HEK293 (cell line): ENCODE measurements around the gene REV3L.
A peak's percentile ranks its signal among the peaks of the same experiment; 100 is the strongest.

ENCODE experiments used
- FEZF1 ChIP-seq: fragments of 450-650 bp; formaldehyde crosslinking; IDR thresholded peaks from 2 replicates; pipeline ENCODE4 v1.5.1; 2016; ENCODE audit warnings: missing biosample characterization, missing genetic modification characterization
- KLF16 ChIP-seq: fragments of 450-650 bp; formaldehyde crosslinking; IDR thresholded peaks from 2 replicates; pipeline ENCODE4 v1.5.1; 2017; ENCODE audit warnings: missing biosample characterization, missing genetic modification characterization
- KLF9 ChIP-seq: fragments of 450-650 bp; formaldehyde crosslinking; IDR thresholded peaks from 2 replicates; pipeline ENCODE4 v1.5.1; 2016; ENCODE audit warnings: missing biosample characterization, missing genetic modification characterization, low read depth
- OSR2 ChIP-seq: fragments of 450-650 bp; formaldehyde crosslinking; IDR thresholded peaks from 2 replicates; pipeline ENCODE4 v1.5.1; 2016; ENCODE audit warnings: missing biosample characterization, missing genetic modification characterization
- SCRT1 ChIP-seq: fragments of 450-650 bp; formaldehyde crosslinking; IDR thresholded peaks from 2 replicates; pipeline ENCODE4 v1.5.1; 2016; ENCODE audit warnings: missing biosample characterization, missing genetic modification characterization, borderline replicate concordance
- SP7 ChIP-seq: fragments of 450-650 bp; formaldehyde crosslinking; IDR thresholded peaks from 2 replicates; pipeline ENCODE4 v1.5.1; 2016; ENCODE audit warnings: missing biosample characterization, missing genetic modification characterization
- YY2 ChIP-seq: fragments of 450-650 bp; formaldehyde crosslinking; IDR thresholded peaks from 2 replicates; pipeline ENCODE4 v1.5.1; 2016; ENCODE audit warnings: missing biosample characterization, missing genetic modification characterization
- ZBTB48 ChIP-seq: fragments of 450-650 bp; formaldehyde crosslinking; IDR thresholded peaks from 2 replicates; pipeline ENCODE4 v1.5.1; 2016; ENCODE audit warnings: missing biosample characterization, missing genetic modification characterization
- ZBTB7A ChIP-seq: fragments of 450-650 bp; formaldehyde crosslinking; IDR thresholded peaks from 2 replicates; pipeline ENCODE4 v1.5.1; 2016; ENCODE audit warnings: low read depth, missing biosample characterization, missing genetic modification characterization
- ZEB2 ChIP-seq: fragments of 450-650 bp; formaldehyde crosslinking; IDR thresholded peaks from 2 replicates; pipeline ENCODE4 v1.5.1; 2016; ENCODE audit warnings: missing biosample characterization, missing genetic modification characterization
- ZNF211 ChIP-seq: fragments of 450-650 bp; formaldehyde crosslinking; IDR thresholded peaks from 2 replicates; pipeline ENCODE4 v1.5.1; 2016; ENCODE audit warnings: low read depth, missing biosample characterization, missing genetic modification characterization
- ZNF214 ChIP-seq: fragments of 450-650 bp; formaldehyde crosslinking; IDR thresholded peaks from 2 replicates; pipeline ENCODE4 v1.5.1; 2017; ENCODE audit warnings: missing biosample characterization, mild to moderate bottlenecking, missing genetic modification characterization, borderline replicate concordance
- ZNF335 ChIP-seq: fragments of 450-650 bp; formaldehyde crosslinking; conservative IDR thresholded peaks from 2 replicates; pipeline ENCODE4 v1.5.1; 2016; ENCODE audit warnings: missing biosample characterization, missing genetic modification characterization
- ZNF394 ChIP-seq: fragments of 450-650 bp; formaldehyde crosslinking; IDR thresholded peaks from 2 replicates; pipeline ENCODE4 v1.5.1; 2016; ENCODE audit warnings: missing biosample characterization, missing genetic modification characterization, mild to moderate bottlenecking, moderate library complexity, borderline replicate concordance
- ZNF610 ChIP-seq: fragments of 450-650 bp; formaldehyde crosslinking; IDR thresholded peaks from 2 replicates; pipeline ENCODE4 v1.5.1; 2016; ENCODE audit warnings: missing biosample characterization, missing genetic modification characterization, borderline replicate concordance
- ZNF701 ChIP-seq: fragments of 450-650 bp; formaldehyde crosslinking; IDR thresholded peaks from 2 replicates; pipeline ENCODE4 v1.5.1; 2016; ENCODE audit warnings: missing biosample characterization, missing genetic modification characterization
- ZNF76 ChIP-seq: fragments of 450-650 bp; formaldehyde crosslinking; IDR thresholded peaks from 2 replicates; pipeline ENCODE4; 2016; ENCODE audit warnings: low read depth, missing biosample characterization, missing genetic modification characterization, borderline replicate concordance
- ZNF777 ChIP-seq: fragments of 450-650 bp; formaldehyde crosslinking; IDR thresholded peaks from 2 replicates; pipeline ENCODE4 v1.5.1; 2017; ENCODE audit warnings: missing biosample characterization, missing genetic modification characterization, borderline replicate concordance
- ZSCAN30 ChIP-seq: fragments of 450-650 bp; IDR thresholded peaks from 2 replicates; pipeline ENCODE4 v1.5.1; 2018; ENCODE audit warnings: missing biosample characterization, mild to moderate bottlenecking, missing genetic modification characterization, moderate library complexity
- TF ChIP-seq, protein P1 (sequence below): fragments of 450-650 bp; formaldehyde crosslinking; IDR thresholded peaks from 2 replicates; pipeline ENCODE4 v1.5.1; 2016; ENCODE audit warnings: missing biosample characterization, missing genetic modification characterization
- TF ChIP-seq, protein P2 (sequence below): fragments of 450-650 bp; formaldehyde crosslinking; IDR thresholded peaks from 2 replicates; pipeline ENCODE4 v1.5.1; 2017; ENCODE audit warnings: missing biosample characterization, missing genetic modification characterization
- TF ChIP-seq, protein P3 (sequence below): fragments of 450-650 bp; formaldehyde crosslinking; IDR thresholded peaks from 2 replicates; pipeline ENCODE4 v1.5.1; 2016; ENCODE audit warnings: missing biosample characterization, missing genetic modification characterization, borderline replicate concordance
- TF ChIP-seq, protein P4 (sequence below): fragments of 450-650 bp; formaldehyde crosslinking; optimal IDR thresholded peaks from 2 replicates; pipeline ENCODE3; 2016; ENCODE audit warnings: missing biosample characterization, mild to moderate bottlenecking, missing genetic modification characterization
- TF ChIP-seq, protein P5 (sequence below): fragments of 450-650 bp; formaldehyde crosslinking; IDR thresholded peaks from 2 replicates; pipeline ENCODE4 v1.5.1; 2016; ENCODE audit warnings: missing biosample characterization, missing genetic modification characterization
- TF ChIP-seq, protein P6 (sequence below): fragments of 450-650 bp; formaldehyde crosslinking; IDR thresholded peaks from 2 replicates; pipeline ENCODE4 v1.5.1; 2016; ENCODE audit warnings: missing biosample characterization, missing genetic modification characterization, low read depth
- TF ChIP-seq, protein P7 (sequence below): fragments of 450-650 bp; formaldehyde crosslinking; IDR thresholded peaks from 2 replicates; pipeline ENCODE4 v1.5.1; 2016; ENCODE audit warnings: missing biosample characterization, missing genetic modification characterization

The REV3L gene

DNA sequence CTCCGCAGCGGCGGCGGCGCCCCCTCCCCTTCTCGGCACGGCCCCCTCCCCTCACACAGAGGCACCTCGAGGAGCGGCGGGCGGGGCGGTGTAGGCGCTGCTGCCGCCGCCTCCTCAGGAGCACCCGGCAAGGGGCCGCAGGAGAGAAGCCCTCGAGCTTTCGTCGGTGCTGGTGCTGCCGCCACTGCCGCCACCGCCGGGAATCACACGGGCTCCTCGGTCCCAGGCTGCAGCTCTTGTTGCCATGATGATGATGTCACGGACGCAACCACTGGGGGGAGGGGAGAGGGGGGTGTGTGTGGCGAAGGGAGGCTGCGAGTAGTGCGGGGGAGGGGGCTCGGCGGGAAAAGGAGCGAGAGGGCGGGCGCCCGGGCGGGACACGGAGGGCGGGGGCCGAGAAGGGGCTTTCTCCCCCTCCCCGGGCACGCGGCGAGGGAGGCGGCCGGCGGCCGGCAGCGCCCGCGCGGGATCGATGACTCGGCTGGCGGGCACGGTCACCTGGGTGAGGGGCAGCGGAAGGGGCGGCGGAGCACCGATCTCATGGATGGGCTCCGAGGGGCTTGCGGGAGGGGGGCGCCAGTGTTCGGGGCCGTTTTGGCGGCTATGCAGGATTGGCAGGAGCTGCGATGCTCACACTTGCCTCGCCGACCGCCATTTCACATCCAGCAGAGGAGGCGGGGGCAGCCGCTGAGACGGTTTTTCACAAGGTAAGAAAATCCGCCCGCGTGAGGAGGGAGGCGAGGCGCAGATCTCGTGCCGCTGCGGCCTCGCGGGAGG is at the start of gene REV3L (continued):
- peak; percentile 92 for TF ChIP-seq FEZF1 (tag by site-specific recombination)
- TF ChIP-seq ZNF394 (tag by site-specific recombination), result peak; percentile 49; the same call in 1 of the 2 replicates
- TF ChIP-seq, protein P1, sequence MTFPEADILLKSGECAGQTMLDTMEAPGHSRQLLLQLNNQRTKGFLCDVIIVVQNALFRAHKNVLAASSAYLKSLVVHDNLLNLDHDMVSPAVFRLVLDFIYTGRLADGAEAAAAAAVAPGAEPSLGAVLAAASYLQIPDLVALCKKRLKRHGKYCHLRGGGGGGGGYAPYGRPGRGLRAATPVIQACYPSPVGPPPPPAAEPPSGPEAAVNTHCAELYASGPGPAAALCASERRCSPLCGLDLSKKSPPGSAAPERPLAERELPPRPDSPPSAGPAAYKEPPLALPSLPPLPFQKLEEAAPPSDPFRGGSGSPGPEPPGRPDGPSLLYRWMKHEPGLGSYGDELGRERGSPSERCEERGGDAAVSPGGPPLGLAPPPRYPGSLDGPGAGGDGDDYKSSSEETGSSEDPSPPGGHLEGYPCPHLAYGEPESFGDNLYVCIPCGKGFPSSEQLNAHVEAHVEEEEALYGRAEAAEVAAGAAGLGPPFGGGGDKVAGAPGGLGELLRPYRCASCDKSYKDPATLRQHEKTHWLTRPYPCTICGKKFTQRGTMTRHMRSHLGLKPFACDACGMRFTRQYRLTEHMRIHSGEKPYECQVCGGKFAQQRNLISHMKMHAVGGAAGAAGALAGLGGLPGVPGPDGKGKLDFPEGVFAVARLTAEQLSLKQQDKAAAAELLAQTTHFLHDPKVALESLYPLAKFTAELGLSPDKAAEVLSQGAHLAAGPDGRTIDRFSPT (tag by site-specific recombination), result peak; percentile 71
- no peak for TF ChIP-seq SCRT1 (tag by site-specific recombination)
- TF ChIP-seq ZNF335 (tag by site-specific recombination), result peak; percentile 75
- TF ChIP-seq YY2, result peak; percentile 55
- no peak for TF ChIP-seq ZNF214 (tag by site-specific recombination)
- TF ChIP-seq, protein P2, sequence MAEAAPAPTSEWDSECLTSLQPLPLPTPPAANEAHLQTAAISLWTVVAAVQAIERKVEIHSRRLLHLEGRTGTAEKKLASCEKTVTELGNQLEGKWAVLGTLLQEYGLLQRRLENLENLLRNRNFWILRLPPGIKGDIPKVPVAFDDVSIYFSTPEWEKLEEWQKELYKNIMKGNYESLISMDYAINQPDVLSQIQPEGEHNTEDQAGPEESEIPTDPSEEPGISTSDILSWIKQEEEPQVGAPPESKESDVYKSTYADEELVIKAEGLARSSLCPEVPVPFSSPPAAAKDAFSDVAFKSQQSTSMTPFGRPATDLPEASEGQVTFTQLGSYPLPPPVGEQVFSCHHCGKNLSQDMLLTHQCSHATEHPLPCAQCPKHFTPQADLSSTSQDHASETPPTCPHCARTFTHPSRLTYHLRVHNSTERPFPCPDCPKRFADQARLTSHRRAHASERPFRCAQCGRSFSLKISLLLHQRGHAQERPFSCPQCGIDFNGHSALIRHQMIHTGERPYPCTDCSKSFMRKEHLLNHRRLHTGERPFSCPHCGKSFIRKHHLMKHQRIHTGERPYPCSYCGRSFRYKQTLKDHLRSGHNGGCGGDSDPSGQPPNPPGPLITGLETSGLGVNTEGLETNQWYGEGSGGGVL (tag by site-specific recombination), result peak; percentile 96
- TF ChIP-seq SP7, result 0 out of 2 replicates have a peak, but pooled peaks have one; percentile 59
- peak; percentile 96 for TF ChIP-seq ZNF610 (tag by site-specific recombination)
- no peak for TF ChIP-seq ZNF211 (tag by site-specific recombination)
- TF ChIP-seq ZNF777 (tag by site-specific recombination), result 0 out of 2 replicates have a peak, but pooled peaks have one; percentile 55
- peak; percentile 67 for TF ChIP-seq ZBTB48 (tag by site-specific recombination)
- TF ChIP-seq OSR2 (tag by site-specific recombination), result peak; percentile 86
- TF ChIP-seq ZNF76 (tag by site-specific recombination), result peak; percentile 62; the same call in 1 of the 2 replicates
- TF ChIP-seq ZNF701 (tag by site-specific recombination), result no peak
- peak; percentile 43 for TF ChIP-seq ZSCAN30
- peak; percentile 91 for TF ChIP-seq KLF16 (tag by site-specific recombination)
- peak; percentile 49; the same call in 1 of the 2 replicates for TF ChIP-seq ZBTB7A
- TF ChIP-seq, protein P3, sequence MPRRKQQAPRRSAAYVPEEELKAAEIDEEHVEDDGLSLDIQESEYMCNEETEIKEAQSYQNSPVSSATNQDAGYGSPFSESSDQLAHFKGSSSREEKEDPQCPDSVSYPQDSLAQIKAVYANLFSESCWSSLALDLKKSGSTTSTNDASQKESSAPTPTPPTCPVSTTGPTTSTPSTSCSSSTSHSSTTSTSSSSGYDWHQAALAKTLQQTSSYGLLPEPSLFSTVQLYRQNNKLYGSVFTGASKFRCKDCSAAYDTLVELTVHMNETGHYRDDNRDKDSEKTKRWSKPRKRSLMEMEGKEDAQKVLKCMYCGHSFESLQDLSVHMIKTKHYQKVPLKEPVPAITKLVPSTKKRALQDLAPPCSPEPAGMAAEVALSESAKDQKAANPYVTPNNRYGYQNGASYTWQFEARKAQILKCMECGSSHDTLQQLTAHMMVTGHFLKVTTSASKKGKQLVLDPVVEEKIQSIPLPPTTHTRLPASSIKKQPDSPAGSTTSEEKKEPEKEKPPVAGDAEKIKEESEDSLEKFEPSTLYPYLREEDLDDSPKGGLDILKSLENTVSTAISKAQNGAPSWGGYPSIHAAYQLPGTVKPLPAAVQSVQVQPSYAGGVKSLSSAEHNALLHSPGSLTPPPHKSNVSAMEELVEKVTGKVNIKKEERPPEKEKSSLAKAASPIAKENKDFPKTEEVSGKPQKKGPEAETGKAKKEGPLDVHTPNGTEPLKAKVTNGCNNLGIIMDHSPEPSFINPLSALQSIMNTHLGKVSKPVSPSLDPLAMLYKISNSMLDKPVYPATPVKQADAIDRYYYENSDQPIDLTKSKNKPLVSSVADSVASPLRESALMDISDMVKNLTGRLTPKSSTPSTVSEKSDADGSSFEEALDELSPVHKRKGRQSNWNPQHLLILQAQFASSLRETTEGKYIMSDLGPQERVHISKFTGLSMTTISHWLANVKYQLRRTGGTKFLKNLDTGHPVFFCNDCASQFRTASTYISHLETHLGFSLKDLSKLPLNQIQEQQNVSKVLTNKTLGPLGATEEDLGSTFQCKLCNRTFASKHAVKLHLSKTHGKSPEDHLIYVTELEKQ (tag by site-specific recombination), result no peak
- TF ChIP-seq, protein P4, sequence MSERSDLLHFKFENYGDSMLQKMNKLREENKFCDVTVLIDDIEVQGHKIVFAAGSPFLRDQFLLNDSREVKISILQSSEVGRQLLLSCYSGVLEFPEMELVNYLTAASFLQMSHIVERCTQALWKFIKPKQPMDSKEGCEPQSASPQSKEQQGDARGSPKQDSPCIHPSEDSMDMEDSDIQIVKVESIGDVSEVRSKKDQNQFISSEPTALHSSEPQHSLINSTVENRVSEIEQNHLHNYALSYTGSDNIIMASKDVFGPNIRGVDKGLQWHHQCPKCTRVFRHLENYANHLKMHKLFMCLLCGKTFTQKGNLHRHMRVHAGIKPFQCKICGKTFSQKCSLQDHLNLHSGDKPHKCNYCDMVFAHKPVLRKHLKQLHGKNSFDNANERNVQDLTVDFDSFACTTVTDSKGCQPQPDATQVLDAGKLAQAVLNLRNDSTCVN (tag by site-specific recombination), result peak; percentile 92
- peak; percentile 89 for TF ChIP-seq ZEB2 (tag by site-specific recombination)
- TF ChIP-seq, protein P5, sequence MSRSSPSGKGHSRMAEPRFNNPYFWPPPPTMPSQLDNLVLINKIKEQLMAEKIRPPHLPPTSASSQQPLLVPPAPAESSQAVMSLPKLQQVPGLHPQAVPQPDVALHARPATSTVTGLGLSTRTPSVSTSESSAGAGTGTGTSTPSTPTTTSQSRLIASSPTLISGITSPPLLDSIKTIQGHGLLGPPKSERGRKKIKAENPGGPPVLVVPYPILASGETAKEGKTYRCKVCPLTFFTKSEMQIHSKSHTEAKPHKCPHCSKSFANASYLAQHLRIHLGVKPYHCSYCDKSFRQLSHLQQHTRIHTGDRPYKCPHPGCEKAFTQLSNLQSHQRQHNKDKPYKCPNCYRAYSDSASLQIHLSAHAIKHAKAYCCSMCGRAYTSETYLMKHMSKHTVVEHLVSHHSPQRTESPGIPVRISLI (tag by site-specific recombination), result no peak
- TF ChIP-seq KLF9 (tag by site-specific recombination), result peak; percentile 88
- TF ChIP-seq, protein P6, sequence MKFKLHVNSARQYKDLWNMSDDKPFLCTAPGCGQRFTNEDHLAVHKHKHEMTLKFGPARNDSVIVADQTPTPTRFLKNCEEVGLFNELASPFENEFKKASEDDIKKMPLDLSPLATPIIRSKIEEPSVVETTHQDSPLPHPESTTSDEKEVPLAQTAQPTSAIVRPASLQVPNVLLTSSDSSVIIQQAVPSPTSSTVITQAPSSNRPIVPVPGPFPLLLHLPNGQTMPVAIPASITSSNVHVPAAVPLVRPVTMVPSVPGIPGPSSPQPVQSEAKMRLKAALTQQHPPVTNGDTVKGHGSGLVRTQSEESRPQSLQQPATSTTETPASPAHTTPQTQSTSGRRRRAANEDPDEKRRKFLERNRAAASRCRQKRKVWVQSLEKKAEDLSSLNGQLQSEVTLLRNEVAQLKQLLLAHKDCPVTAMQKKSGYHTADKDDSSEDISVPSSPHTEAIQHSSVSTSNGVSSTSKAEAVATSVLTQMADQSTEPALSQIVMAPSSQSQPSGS (tag by site-specific recombination), result peak; percentile 94
- TF ChIP-seq, protein P7, sequence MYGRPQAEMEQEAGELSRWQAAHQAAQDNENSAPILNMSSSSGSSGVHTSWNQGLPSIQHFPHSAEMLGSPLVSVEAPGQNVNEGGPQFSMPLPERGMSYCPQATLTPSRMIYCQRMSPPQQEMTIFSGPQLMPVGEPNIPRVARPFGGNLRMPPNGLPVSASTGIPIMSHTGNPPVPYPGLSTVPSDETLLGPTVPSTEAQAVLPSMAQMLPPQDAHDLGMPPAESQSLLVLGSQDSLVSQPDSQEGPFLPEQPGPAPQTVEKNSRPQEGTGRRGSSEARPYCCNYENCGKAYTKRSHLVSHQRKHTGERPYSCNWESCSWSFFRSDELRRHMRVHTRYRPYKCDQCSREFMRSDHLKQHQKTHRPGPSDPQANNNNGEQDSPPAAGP (tag by site-specific recombination), result peak; percentile 52; the same call in 1 of the 2 replicates
